SU-DHL-6 (cell line): ENCODE measurements around the gene PRSS56.

Experiments
- CTCF ChIP-seq: fragments of 200-600 bp; sonication (generic); IDR thresholded peaks from one replicate; pipeline ENCODE4 v1.5.1; 2017; ENCODE audit warnings: antibody characterized with exemption, mild to moderate bottlenecking, low read length, moderate library complexity; ENCODE audit not compliant: insufficient read depth, poor library complexity, severe bottlenecking
- EZH2phosphoT487 ChIP-seq: fragments of 200-600 bp; sonication (generic), shearing (Covaris generic); conservative IDR thresholded peaks from 2 replicates; pipeline ENCODE4 v1.6.1; 2018; ENCODE audit warnings: mild to moderate bottlenecking, antibody characterized with exemption, low read length, moderate library complexity, mixed read lengths

GRCh38 chr2:232525791-232526371 lies 5.7 kb downstream of the PRSS56 start, which contains the start of gene CHRND:
- TF ChIP-seq CTCF (no peak), EZH2phosphoT487 (no peak)
